GM21717 (cell line): Measurements from ENCODE around the gene PTPA.
A peak's percentile ranks its signal among the peaks of the same experiment; 100 is the strongest.

Experiments used
- ATAC-seq: cut with Tn5 transposase; IDR thresholded peaks from one replicate; pipeline ENCODE4 v1.9.1; 2021; ENCODE audit warnings: mild to moderate bottlenecking, moderate library complexity; ENCODE audit not compliant: unreplicated experiment

The PTPA gene

DNA sequence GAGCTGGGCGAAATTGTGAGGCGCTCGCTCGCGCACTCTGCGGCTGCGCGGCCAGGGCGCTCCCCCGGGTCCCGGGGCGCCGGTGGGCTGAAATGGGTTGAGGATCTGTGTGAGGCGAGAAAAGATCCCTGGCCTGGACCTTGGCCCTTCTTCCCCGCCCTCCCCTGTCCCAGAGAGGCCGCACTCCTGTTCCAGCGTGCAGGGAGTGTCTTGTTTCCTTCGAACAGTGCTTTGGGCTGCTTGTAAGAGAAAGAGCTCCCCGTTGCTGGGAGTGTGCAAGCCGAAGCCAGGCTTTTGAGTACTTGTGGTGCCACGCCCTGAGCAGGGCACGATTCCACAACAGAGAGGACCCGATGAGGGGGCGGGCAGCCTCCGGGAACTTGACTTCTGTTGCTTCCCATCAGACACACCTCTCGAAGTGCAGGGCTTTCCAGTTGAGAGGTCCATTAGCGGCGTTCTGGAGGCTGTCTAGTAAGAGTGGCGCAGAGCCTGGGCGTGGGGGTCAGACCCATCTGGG lies 29.8 kb upstream of the PTPA start:
- peak; percentile 1 for ATAC-seq

DNA sequence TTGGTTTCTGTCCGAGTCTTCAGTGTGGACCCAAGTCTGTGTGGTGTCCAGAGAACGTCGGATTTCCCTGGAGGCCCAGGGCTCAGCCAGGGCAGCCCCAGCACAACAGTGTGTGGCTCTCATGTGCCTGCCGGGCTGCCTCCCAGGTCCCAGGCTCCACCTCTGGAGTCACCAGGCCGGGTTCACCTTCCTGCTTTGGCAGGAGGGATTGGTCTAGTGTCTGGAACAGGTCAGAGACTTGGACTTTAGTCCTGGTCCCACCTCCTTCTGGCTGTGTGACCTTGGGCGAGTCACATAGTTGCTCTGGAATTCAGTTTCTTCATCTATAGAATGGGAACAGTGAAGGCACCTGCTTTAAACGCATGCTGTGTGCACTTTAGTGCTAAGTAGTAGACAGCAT lies 27.1 kb upstream of the PTPA start:
- no peak for ATAC-seq

DNA sequence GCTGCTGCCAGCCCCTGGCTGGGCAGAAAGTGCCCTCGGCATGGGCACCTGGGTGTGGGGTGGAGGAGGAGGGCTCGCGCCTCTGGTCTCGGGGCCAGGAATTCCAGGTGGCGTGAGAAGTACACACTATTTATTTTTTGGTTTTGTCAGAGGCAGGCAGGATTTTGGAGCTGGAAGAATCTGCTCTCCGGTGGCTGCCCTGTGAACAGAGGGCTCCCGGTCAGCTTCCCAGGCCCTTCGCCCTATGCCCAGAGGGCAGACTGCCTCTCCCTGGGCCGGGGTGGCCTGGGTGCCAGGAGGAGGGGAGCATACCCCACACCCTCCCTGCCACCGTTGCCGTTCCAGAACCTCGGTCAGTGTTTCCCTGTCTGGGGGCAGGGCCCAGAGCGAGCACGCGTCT lies 22.0 kb upstream of the PTPA start:
- ATAC-seq = no peak

DNA sequence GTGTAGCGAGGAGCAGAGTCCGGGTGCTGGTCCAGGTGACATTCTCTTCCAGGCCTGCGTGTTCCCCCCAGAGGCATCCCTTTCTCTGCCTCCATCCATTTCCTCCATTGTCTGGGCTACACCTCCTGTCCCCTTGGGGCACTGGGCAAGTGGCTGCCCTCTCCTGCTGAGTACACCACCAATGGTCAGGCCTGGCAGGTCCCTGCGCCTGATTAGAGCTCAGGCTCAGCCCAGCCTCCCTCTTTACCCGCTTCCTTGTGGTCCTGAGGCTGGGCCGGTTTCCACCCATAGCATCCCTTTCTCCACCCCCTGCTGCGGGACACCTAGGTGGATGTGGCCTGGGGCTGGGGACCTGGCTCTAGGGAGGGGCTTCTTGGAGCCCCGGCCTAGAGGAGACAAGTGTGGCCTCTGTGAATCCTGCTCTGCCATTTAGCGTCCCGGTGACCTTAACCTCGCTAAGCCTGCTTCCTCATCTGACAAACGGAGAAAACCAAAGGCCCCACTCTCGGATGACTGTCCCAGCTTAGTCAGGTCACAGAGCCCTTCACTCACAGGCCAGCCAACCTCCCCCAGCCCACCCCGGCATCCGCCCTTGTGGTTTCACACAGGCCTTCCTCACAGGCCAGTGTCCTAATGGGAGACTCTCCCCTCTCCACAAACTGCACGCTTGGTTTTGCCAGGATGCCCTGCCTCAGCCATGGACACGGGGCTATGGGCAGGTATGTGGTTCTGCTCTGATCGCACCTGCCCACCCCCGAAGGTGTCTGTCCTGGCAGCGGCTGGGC lies 17.4 kb upstream of the PTPA start:
- no peak for ATAC-seq

DNA sequence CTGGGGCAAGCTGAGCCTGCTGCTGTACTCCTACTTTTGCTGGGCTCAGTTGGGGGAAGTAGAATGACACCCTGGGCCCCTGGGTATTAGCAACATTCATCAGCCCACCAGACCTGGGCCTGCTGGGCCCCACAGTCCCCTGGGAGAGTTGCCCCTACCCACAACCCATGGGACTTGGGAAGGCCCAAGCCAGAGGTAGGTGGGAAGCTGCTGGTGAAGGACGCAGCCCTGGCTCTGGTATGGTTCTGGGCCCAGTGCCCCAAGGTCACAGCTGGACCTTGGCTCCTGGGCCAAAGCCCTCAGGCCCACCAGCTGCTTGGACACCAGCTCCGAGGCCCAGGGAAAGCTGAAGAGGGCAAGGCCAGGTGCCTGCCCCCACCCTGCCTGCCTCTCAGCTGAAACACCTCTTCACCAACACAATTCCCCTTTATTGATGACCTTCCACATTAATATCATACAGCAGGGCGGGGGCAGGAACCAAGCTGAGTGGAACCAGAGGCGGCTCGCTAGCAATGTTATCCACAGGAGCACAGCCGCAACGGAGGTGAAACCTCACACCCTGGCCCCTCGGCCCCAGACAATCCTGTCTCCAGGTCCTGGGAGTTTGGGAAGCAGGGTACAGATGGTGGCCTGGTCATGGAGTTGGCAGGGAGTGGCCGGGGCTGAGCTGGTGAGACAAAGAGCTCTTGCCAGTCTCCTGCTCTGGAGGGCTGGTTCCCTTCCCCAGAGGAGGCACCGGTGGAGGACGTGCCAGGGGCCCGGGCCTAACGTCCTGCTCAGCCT lies 16.6 kb upstream of the PTPA start:
- no peak for ATAC-seq

DNA sequence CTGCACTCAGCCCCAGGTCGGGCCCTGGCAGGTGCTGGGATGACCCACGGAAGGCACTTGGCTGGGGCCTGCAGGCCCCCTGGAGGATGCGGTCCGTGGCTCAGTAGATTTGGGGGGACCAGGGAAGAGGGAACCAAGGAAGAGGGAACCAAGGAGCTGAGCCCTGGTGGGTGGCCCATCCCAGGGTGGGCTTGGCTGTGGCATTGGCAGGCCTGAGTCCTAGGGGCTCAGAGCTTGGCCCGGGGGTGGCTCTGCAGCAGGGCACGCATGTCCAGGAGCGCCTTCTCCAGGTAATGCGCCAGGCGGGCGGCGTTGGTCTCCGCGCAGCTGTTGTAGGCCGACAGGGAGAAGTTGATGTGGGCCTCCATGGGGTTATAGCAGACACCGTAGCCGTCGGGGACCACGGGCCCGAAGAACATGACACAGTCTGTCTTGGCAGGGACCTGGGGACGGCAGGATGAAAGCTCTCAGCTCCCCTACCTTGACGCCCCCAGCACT lies 16.0 kb upstream of the PTPA start:
- ATAC-seq = no peak

DNA sequence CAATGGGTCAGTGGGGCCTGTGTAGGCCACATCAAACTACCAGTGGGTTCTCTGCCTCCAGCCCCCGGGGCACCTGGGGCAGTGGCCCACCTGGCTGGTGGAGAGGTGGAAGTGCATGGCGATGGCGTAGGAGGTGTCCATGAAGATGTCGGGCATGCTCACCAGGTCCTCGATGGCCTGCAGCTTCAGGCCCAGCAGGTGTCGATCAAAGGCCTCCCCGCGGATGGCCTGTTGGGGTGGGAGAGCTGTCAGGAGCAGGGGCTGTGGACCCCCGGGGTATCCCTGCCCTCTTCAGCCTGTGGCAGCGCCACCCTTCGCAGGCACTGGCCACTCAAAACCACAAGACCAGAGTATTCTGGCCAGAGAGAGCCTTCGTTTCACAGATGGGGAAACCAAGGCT lies 15.3 kb upstream of the PTPA start:
- no peak for ATAC-seq

DNA sequence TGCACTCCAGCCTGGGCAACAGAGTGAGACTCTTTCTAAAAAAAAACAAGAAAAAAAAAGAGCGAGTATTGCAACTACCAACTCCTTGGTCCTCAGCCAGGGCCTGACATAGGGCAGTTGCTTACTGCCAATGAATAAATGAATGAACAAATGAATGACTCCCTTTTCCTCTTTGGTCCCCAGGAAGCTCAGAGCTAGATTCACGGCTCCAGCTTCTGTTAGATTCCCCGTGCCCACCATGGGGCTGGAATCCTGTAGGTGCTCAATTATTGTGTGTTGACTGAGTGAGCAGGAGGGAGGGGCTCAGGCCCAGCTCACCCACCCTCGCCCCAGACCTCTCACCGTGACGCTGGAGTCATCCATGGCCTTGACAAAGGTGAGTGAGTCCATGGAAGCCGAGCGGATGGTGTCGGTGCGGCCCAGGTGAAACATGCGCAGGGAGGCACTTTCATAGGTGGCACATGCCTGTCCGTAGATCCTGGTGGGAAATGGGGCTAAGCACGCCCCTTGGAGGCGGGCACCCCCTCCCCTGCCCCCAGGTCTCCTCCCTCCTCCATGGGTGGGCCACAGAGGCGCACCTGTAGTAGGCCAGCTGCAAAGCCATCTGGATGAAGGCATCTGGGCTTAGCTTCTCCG lies 13.4 kb upstream of the PTPA start:
- ATAC-seq = no peak

DNA sequence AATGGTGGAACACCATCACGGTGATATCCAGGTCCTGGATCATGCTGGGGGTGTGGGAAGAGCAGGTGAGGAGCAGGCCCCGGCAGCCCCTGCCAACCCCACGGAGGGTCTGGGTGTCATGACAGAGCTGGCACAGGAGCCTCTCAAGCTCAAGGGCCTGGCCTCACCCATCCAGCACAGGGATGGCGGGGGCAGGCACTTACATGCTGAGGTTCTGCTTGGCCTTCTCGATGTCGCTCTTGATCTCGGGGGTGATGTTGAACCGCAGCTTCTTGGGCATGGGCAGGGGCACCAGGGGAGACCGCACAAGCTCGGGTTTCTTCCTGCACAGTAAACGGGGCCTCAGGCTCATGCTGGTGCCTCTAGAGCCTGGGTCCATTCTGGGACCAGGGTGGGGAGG lies 12.9 kb upstream of the PTPA start:
- ATAC-seq = no peak

DNA sequence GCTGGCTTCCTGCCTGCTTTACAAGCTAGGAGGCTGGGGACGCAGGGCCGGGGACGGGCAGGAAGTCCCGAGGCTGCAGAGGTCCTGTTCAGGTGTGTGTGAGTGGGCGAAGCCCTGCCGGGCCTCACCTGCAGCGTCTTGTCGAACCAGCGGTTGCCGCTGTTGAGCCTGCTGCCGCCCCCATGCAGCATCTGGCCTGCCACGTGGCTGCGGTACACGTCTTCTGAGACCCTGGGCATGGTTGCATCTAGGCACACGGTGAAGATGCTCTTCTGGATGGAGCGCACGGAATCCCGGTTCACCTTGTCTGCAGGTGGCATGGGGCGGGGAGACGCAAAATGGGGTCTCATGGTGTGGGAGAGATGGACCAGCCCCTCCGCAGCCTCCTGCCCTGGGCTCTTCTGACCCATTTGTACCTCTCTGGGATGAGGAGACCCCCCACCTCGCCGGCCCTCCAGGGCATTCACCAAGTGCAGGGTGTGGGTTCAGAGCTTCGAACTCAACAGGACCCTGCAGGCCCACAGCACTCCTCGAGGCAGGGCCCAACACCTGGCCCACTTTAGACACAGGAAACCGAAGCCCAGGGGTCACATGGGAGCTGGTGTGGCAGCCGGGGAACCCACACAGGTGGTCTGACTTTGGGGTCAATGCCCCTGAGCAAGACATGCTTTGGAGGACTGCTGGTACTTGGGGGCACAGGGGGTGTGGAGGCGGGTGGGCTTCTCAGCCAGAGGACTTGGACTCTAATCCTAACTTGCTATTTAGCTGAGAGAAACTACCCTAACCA lies 10.6 kb upstream of the PTPA start:
- ATAC-seq = no peak

DNA sequence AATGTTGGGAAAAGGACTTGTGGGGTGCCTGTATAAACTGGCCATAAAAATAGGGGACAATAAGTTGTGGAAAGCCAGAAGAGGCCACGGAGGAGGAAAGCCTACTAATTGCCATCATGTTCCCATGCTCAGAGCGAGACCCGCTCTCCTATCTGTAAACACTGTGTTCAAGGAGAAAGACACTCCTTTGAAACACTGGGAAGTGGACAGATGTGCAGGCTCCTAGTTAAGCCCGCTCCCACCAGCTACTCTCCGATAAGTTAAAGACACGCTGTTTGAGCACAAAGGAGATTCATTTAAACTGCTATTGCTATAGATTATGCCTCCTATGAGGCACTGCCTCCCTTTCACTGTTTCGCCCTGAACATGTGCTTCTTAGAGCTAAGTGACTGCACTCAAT lies 9.9 kb upstream of the PTPA start:
- ATAC-seq = no peak

DNA sequence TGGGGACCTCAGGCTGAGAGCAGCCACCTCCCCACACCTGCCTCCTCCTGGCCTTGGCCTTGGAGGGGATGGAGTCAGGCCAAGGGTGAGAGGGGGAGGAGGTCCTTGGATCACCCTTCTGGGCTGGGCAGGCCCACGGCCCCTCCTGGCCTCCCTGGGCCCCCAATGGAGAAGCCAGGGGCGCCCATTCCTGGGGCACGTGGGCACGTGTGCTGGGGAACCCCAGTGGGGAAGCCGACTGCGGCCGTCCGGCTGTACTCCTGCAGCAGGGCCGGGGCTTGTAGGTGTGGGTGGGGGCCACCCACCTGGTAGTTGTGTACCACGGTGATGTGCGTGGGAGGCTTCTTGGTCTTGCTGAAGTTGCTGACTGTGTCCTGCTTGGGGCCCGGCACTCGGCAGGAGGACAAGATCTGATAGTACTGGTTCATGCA lies 9.1 kb upstream of the PTPA start:
- ATAC-seq = no peak

DNA sequence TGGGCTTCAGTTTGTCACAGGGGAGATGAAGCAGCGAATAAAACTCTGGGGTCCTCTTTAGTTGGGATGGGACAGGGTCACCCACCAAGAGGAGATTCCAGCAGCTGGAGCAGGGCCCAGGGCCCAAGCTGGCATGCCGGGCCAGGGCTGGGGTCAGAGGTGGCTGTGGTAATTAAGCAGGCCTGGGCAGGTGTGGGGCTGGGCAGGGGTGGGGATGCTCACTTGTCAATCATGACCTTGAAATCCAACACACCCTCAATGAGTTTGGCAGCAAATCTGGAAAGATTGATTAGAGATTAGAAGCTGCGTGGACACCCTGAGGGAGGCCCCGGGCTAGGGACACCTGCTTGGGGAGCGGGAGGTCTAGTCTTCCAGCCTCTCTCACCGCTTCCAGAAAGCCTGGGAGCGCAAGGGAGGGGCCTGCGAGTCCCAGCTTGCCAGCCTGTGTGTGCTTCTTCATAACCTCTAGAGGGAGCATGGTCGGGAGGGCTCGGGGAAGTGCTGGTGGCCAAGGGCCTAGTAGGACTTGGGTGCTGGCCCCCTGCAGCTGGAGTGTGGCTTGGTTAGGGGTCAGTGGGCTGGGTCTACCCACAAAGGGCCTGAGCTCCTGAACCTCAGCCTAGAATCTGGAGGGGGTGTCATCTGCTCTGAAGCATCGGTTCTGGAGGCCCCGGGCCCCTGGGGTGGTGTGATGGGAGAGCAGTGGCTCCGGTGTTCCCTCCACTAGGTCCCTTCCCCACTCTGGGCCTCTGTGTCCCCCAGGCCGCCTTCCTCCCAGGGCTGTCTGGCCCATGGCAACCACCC lies 8.2 kb upstream of the PTPA start:
- ATAC-seq = no peak

DNA sequence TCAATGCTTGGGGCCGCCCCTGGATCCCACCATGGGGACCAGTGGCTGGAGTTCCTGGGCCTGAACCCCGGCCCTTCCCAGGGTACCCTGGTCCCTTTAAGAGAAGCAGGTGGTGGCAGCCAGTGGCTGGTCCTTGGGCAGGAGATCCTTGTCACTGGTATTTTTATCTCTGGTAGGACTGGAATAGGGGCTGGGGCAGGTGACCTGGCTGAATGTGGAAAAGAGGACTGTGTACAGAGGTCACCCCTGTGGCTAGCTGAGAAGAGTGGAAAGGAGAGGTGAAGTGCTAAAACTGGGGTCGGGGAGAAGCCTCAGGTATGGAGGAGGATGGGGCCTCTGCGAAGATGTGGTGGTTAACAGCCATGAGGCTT lies 7.6 kb upstream of the PTPA start:
- ATAC-seq = no peak

DNA sequence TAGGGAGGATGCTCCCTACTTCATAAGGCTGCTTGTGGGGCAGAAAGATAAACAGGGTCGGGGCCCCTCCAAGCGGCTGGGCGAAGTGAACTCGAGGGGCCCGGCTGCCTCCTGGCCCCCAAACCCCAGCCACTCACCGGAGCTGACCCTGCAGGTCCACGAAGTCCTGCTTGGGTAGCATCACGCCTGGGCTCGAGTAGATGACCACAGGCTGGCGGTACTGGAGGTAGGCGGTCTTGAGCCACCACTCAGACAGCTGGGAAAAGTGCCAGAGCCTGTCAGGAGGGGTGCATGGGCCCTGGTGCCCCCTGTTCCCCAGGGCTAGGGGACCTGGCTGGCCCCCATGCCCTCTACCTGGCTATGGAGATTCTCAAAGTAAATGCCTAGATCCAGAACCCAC lies 7.2 kb upstream of the PTPA start:
- ATAC-seq = no peak

DNA sequence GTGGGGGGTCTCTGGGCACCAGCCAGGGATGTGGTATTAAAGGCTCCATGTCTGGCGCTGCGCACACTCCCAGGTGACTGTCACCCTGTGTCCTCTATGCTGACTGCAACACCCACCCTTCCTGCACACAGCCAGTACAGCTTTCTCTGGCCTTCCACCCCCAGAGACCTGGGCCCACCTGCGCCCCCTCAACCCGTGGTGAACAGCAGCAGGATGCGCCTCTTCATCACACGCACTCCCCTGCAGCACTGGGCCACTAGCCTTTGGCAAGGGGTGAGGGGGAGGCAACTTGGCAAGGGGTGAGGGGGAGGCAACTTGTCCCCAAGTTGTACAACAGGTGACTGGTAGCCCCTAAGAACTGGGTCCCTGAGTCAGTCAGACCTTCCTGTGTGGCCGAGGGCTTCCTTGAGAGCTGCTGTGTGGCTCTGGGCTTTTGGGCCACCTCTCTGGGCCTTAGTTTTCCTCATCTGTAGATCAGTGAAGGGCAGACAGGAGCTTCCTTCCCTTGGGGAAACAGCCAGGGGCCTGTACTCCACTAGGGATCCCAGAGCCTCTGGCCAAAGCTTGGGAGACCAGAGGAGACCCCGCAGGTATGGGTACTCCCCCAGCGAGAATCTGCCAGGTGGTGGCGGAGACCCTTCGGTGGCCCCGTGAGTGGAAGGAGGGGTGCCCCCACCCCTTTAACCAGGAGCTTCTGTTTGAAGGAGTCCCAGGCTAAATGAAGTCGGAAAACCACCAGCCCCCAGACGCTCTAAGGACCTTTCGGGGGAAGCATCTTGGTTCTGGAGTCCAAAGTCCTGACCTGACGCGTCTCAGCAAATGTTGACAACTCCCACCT lies 5.1 kb upstream of the PTPA start:
- no peak for ATAC-seq

DNA sequence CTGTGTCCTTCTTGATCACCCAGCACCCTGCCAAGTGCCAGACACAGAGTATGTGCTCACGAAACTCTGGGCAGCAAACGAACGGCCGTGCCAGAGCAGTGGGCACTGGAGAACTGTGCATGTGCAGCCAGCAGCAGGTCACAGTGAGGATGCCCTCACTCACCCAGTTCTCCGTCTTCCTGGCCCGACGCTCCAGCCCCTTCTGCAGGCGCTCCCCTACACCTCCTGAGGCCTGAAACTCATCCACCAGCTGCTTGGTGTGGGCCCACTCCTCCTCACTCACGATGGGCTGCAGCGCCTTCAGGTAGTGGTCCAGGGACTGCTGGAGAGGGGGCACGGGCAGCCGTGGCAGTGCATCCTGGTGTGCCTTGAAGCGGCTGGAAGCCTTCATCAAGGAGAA lies 3.6 kb upstream of the PTPA start:
- ATAC-seq = no peak

DNA sequence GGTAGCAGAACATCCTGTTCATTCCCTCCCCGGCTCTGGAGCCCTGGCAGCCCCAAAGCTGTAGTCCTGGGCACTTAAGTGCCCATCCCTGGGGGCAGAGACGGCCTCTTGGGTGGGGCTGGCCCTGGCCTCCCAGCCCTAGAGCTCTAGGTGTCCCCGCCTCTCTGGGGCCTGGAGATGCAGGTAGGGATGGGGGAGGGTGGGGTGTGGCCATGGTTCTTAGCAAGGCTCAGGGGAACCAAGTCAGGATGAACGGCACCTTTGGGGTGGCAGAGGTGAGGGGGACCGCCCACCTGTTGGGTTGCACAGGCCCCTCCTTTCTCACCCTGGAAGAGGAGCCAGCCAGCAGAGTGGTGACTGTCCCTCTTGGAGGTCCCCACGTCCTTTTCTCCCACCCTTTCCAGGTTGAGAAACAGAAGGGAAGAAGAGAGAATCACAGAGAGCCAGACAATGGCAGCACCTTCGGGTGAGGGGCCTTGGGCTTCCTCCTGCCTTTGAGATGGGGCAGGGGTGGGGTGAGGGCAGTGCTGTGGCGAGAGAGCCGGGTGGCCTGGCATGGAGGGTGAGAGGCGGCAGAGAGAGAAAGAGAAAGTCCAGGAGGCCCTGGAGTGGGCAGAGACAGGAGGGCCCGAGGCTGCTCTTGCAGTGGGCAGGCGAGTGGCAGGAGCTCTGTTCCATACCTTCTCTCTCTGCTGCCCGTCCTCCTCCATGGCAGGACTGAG lies 3.0 kb upstream of the PTPA start:
- no peak for ATAC-seq
